Cardiac muscle cell (in vitro differentiated cells and primary cell): Measurements from ENCODE around the gene MAJIN. TPM values are rescaled to one million over a fixed set of nuclear protein-coding genes. Genes with fewer than 3 reads are reported as not detected.
A peak's percentile ranks its signal among the peaks of the same experiment; 100 is the strongest.

ENCODE experiments used
- DNase-seq, 2 donors: peaks; one replicate each; pipeline versions ENCODE4 v3.0.0 to v3.0.0-alpha.2; 2010 to 2017; ENCODE audit warnings: low read depth in 1 of 2, low spot score in 1 of 2
- H3K27ac ChIP-seq: fragments of 200-600 bp; sonication (generic); 2 replicates; pipeline ENCODE4 v1.5.1; 2016
- H3K27me3 ChIP-seq: fragments of 200-600 bp; sonication (generic); 2 replicates; pipeline ENCODE4 v1.6.0; 2016; ENCODE audit warnings: control low read depth
- H3K36me3 ChIP-seq: fragments of 200-600 bp; sonication (generic); 2 replicates; pipeline ENCODE4 v1.5.1; 2016; ENCODE audit warnings: control low read depth
- H3K4me1 ChIP-seq: fragments of 200-600 bp; sonication (generic); 2 replicates; pipeline ENCODE4 v1.8.1; 2017; ENCODE audit warnings: low read depth, mild to moderate bottlenecking, mixed run types
- H3K4me3 ChIP-seq: fragments of 200-600 bp; sonication (generic); 2 replicates; pipeline ENCODE4 v1.5.1; 2016; ENCODE audit warnings: mild to moderate bottlenecking
- H3K9me3 ChIP-seq: fragments of 200-600 bp; sonication (generic); 2 replicates; pipeline ENCODE4 v1.5.1; 2017; ENCODE audit warnings: low read depth, mild to moderate bottlenecking, control low read depth
- CTCF ChIP-seq: IDR thresholded peaks from 2 replicates; pipeline ENCODE4 v1.5.1; 2012; ENCODE audit warnings: low read depth, mild to moderate bottlenecking, low read length
- polyA plus RNA-seq: library from polyadenylated mRNA; unstranded; fragments of >200 nt; fragmentation: Nextera tagmentation; extraction: Ambion mirVana; gene quantifications from 2 replicates; pipeline ENCODE4 v1.2.1, GENCODE V29; 2016
- total RNA-seq: library from RNA; depleted of rRNA; stranded (reverse); fragments of >200 nt; gene quantifications from 2 replicates; pipeline ENCODE4 v1.2.3, GENCODE V29; 2016

Gene MAJIN
- total and polyA plus RNA-seq, 2 experiments from 2014 or later = 0.06 TPM; not detected in 1

- TF ChIP-seq CTCF = no peak
- H3K9me3 ChIP-seq = no peaks in the 10 kb centered on the region
- no peak for DNase-seq
Measured at GRCh38 chr11:65016705-65017104, 44.8 kb upstream of the MAJIN start.

GRCh38 chr11:65014726-65015227 lies 42.9 kb upstream of the MAJIN start:
- Histone ChIP-seq H3K36me3 (peaks cover 2% of the 10 kb centered on the region), H3K9me3 (no peaks in the 10 kb centered on the region), H3K4me3 (peak overlapping the region; percentile 55), H3K4me1 (no peaks in the 10 kb centered on the region), H3K27me3 (no peaks in the 10 kb centered on the region), H3K27ac (peak overlapping the region; percentile 89)
- TF ChIP-seq CTCF = no peak
- DNase-seq = no peak

More at GRCh38 chr11:65016705-65017104, 44.8 kb upstream of the MAJIN start:
- no peaks in the 10 kb centered on the region for H3K27me3 ChIP-seq
- H3K4me3 ChIP-seq = no peak overlapping the region
- H3K4me1 ChIP-seq = no peaks in the 10 kb centered on the region
- H3K27ac ChIP-seq = no peak overlapping the region
- peaks cover 2% of the 10 kb centered on the region for H3K36me3 ChIP-seq

- TF ChIP-seq CTCF = peak; percentile 78
- H3K27ac ChIP-seq = peak within 1 kb of the TSS; percentile 89
Measured at GRCh38 chr11:65013888-65014725, 42.2 kb upstream of the MAJIN start, which contains the start of gene ARL2. Gene ARL2 (plus strand): TSS chr11:65014160. CDS start chr11:65014208, 48 bp downstream.

GRCh38 chr11:65013130-65013887 lies 41.4 kb upstream of the MAJIN start:
- Histone ChIP-seq H3K27ac (peak overlapping the region; percentile 89), H3K4me1 (no peaks in the 10 kb centered on the region), H3K4me3 (peak overlapping the region; percentile 55), H3K9me3 (no peaks in the 10 kb centered on the region), H3K27me3 (no peaks in the 10 kb centered on the region), H3K36me3 (no peaks in the 10 kb centered on the region)
- DNase-seq = peak; percentile 91
- TF ChIP-seq CTCF = peak; percentile 84

More at GRCh38 chr11:65013888-65014725, 42.2 kb upstream of the MAJIN start, which contains the start of gene ARL2:
- Histone ChIP-seq H3K4me1 (no peaks in the 10 kb centered on the region), H3K9me3 (no peaks in the 10 kb centered on the region), H3K27me3 (no peaks in the 10 kb centered on the region), H3K4me3 (peak within 1 kb of the TSS; percentile 55), H3K36me3 (no peaks in the 10 kb centered on the region)
- DNase-seq = peak; percentile 91 to 97

GRCh38 chr11:65008873-65009272 lies 37.0 kb upstream of the MAJIN start:
- H3K9me3 ChIP-seq = no peaks in the 10 kb centered on the region
- no peaks in the 10 kb centered on the region for H3K36me3 ChIP-seq
- no peak for DNase-seq
- no peaks in the 10 kb centered on the region for H3K4me1 ChIP-seq
- H3K27ac ChIP-seq = no peak overlapping the region
- no peak overlapping the region for H3K4me3 ChIP-seq
- H3K27me3 ChIP-seq = no peaks in the 10 kb centered on the region
- TF ChIP-seq CTCF = no peak
